ENCODE measurements around the gene MPC1.

GRCh38 chr6:166424431-166424830, 41.7 kb upstream of the MPC1 start:
- no peak for TF ChIP-seq CTCF (IDR thresholded peaks at IDR 0.05)
- TF ChIP-seq POLR2A (IDR thresholded peaks at IDR 0.05): no peak
- TF ChIP-seq POLR2AphosphoS5 (IDR thresholded peaks at IDR 0.05): no peak

Data from breast epithelium (tissue), 3 donors.